Thoracic aorta (tissue), 2 donors: Measurements from ENCODE around the gene ZCCHC24. TPM values are rescaled to one million over a fixed set of nuclear protein-coding genes. Genes with fewer than 3 reads are reported as not detected.
A peak's percentile ranks its signal among the peaks of the same experiment; 100 is the strongest.

Source experiments
- ATAC-seq: fragments of 150-250 bp; one replicate; pipeline ENCODE4 v1.8.0; 2017; ENCODE audit warnings: low read depth; ENCODE audit not compliant: insufficient number of reproducible peaks, low FRiP score
- DNase-seq: peaks from one replicate; pipeline ENCODE4 v3.0.0-alpha.2; 2020; ENCODE audit warnings: low spot score
- H3K27ac ChIP-seq, 2 donors: fragments of 200-600 bp; sonication (generic); 1 replicate in 1 of 2; 2 replicates in 1 of 2; pipeline ENCODE4 v1.5.1; 2016; ENCODE audit warnings: mild to moderate bottlenecking in 2 of 2, moderate library complexity in 2 of 2
- H3K27me3 ChIP-seq: fragments of 200-600 bp; sonication (generic); replicated peaks from 2 replicates; pipeline ENCODE4 v1.6.0; 2016; ENCODE audit warnings: mild to moderate bottlenecking; ENCODE audit not compliant: insufficient read depth
- H3K36me3 ChIP-seq: fragments of 200-600 bp; sonication (generic); one replicate; pipeline ENCODE4 v1.5.1; 2016
- H3K4me1 ChIP-seq, 2 donors: fragments of 200-600 bp; sonication (generic); 1 replicate in 1 of 2; 2 replicates in 1 of 2; pipeline versions ENCODE4 v1.5.1 to v1.6.0; 2016; ENCODE audit warnings: low read depth in 2 of 2, mild to moderate bottlenecking in 1 of 2; ENCODE audit not compliant: control insufficient read depth in 1 of 2
- H3K4me3 ChIP-seq: fragments of 200-600 bp; sonication (generic); 2 replicates; pipeline ENCODE4 v1.5.1; 2016; ENCODE audit warnings: mild to moderate bottlenecking
- H3K9me3 ChIP-seq: fragments of 200-600 bp; sonication (generic); 2 replicates; pipeline ENCODE4 v1.5.1; 2016
- total RNA-seq, 2 donors: library from RNA; depleted of rRNA; stranded (reverse); fragments of >200 nt; gene quantifications; one replicate each; pipeline versions ENCODE4 v1.1.0 to v1.2.3, GENCODE V29; 2016
- TF ChIP-seq, protein P1 (sequence below): fragments of 200-600 bp; sonication (generic); IDR thresholded peaks from one replicate; pipeline ENCODE4 v1.5.1; 2019; ENCODE audit warnings: antibody characterized with exemption

ZCCHC24 gene
- total RNA-seq, 2 donors from 2014 or later: 66.9 to 82.9 TPM

DNA sequence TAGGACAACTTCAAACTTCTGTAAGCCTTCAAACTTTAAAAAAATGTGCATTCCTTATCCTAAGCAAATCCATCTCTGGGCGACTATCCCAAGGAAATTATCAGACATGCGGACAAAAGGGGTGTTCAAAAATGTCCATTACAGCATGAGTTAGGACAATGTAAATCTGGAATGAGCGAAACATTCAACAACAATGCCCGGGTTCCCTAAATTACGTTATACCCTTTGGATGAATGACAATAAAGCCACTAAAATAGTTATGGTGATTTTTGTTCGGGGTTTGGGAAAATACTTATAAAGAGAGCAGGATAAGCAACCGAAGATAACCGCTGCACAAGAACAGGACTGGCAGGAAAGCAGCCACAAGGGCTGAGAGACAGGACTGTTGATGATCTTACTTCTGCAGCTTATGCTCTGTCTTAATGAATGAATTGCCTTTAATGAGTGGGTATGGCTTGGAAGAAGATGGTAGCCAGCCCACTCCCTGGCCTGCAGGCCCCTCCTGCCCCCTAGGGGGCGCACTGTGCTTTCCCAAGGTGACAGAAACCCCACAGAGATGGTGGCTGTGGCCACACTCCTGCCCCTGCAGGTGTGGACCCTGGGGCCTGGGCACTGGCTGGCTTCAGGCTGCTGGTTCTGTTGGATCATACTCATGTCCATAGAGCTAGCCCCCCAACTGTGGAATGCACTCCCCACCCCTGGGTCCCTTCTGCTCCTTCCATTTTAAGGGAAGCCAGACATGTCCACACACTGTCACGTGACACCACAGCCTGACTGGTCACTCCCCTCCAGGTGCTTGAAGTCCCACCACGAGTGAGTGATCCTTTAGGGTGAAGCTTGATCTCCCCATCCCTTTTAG is 45.0 kb downstream of the ZCCHC24 start:
- H3K4me3 ChIP-seq: peak overlapping the region; percentile 55
- H3K27me3 ChIP-seq: no peaks in the 10 kb centered on the region
- ATAC-seq (no peak), DNase-seq (no peak)
- peak overlapping the region; percentile 88 to 89 for H3K27ac ChIP-seq
- no peaks in the 10 kb centered on the region for H3K36me3 ChIP-seq
- TF ChIP-seq, protein P1, sequence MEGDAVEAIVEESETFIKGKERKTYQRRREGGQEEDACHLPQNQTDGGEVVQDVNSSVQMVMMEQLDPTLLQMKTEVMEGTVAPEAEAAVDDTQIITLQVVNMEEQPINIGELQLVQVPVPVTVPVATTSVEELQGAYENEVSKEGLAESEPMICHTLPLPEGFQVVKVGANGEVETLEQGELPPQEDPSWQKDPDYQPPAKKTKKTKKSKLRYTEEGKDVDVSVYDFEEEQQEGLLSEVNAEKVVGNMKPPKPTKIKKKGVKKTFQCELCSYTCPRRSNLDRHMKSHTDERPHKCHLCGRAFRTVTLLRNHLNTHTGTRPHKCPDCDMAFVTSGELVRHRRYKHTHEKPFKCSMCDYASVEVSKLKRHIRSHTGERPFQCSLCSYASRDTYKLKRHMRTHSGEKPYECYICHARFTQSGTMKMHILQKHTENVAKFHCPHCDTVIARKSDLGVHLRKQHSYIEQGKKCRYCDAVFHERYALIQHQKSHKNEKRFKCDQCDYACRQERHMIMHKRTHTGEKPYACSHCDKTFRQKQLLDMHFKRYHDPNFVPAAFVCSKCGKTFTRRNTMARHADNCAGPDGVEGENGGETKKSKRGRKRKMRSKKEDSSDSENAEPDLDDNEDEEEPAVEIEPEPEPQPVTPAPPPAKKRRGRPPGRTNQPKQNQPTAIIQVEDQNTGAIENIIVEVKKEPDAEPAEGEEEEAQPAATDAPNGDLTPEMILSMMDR: peak; percentile 59
- no peaks in the 10 kb centered on the region for H3K9me3 ChIP-seq
- peaks cover 71 to 94% of the 10 kb centered on the region in 2 donors for H3K4me1 ChIP-seq

DNA sequence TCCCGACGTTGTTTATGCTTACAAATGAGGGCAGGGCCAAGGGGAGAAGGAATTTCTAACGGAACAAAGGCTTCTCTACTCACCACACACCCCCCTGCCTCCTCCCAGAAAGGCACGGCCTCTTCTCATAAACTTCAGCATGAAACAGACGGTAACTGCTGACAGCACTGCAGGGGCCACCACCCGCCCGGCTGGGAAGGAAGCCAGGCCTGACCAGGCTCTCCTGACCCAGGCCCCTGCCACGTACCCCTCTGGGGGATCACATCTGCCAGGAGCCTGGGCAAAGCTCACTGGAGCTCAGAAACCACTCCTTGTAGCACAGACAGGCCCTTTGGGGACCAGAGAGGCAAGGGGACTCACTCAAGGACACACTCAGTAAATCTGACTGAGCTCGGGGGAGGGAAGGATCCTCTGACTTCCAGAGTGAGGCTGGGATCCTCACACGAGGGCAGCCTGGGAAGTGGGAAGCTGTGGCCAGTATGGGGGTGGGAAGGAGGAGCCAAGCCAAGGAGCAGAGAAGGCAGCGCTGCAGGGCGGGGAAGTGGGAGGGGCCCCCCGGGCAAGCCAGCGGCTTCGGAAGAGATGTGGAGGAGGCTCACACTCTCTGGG is 46.1 kb downstream of the ZCCHC24 start:
- Histone ChIP-seq H3K4me3 (peak overlapping the region; percentile 55), H3K27ac (peak overlapping the region; percentile 88 to 89), H3K4me1 (peaks cover 60 to 83% of the 10 kb centered on the region in 2 donors), H3K36me3 (peaks cover under 1% of the 10 kb centered on the region), H3K27me3 (no peaks in the 10 kb centered on the region), H3K9me3 (no peaks in the 10 kb centered on the region)
- DNase-seq: peak; percentile 78
- ATAC-seq: peak; percentile 45
- TF ChIP-seq, protein P1: no peak

DNA sequence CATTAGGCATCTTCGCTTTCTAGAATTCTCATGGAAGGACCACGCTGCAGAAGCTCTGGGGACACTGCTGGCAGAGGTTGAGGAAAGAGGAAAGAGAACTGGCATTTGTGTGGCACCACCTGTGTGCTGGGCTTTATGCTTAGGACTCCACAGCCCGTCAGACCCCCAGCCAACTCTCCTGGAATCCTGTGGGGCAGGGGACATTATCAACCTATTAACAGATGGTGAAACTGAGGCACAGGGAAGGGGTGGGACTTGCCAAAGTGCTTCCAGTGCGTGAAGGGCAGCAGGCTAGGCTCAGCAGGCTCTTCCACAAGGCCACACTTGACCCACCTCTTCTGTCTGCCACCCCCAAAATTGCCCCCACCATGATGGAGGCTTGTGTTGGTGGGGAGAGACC is 46.8 kb downstream of the ZCCHC24 start:
- peaks cover 54 to 76% of the 10 kb centered on the region in 2 donors for H3K4me1 ChIP-seq
- H3K9me3 ChIP-seq: no peaks in the 10 kb centered on the region
- peak overlapping the region; percentile 88 to 89 for H3K27ac ChIP-seq
- DNase-seq: no peak
- H3K36me3 ChIP-seq: peaks cover 4% of the 10 kb centered on the region
- H3K4me3 ChIP-seq: no peak overlapping the region
- ATAC-seq: no peak
- H3K27me3 ChIP-seq: no peaks in the 10 kb centered on the region
- TF ChIP-seq, protein P1: no peak

DNA sequence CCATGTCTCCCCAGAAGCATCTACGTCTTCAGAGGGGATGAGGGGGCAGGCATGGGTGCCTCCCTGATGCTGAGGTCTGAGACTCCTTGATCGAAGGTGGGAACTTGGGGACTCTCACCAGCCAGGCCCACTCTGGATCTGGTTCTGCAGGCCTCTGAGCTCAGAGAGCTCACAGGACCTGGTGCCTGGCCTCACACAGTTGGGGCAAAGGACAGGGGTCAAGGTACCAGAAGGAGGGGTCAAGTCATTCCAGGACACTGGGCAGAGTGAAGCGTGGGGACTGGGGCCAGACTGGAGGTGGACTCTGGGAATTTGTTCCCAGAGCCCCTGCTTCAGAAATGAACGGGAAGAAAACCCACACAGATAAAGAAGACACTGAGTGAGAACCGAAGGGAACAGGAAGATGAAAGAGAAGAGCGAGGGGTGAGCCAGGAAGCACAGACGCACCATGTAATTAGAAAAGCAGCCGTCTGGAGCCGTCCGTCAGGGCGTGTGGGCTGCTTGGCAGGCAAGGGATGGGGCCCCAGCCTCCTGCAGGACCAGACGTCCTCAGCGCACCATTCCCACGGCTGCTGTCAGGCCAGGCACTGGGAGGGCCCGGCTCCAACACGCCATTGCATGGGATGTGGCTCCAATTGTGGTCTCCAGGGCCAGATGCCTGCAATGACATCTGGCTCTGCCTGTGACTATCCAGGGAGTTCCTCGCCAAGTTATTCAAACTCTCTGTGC is 47.7 kb downstream of the ZCCHC24 start:
- Histone ChIP-seq H3K27me3 (no peaks in the 10 kb centered on the region), H3K4me3 (no peak overlapping the region), H3K4me1 (peaks cover 45 to 67% of the 10 kb centered on the region in 2 donors), H3K36me3 (peaks cover 7% of the 10 kb centered on the region), H3K9me3 (no peaks in the 10 kb centered on the region), H3K27ac (peak overlapping the region; percentile 88 to 89)
- ATAC-seq: no peak
- TF ChIP-seq, protein P1: no peak
- no peak for DNase-seq

DNA sequence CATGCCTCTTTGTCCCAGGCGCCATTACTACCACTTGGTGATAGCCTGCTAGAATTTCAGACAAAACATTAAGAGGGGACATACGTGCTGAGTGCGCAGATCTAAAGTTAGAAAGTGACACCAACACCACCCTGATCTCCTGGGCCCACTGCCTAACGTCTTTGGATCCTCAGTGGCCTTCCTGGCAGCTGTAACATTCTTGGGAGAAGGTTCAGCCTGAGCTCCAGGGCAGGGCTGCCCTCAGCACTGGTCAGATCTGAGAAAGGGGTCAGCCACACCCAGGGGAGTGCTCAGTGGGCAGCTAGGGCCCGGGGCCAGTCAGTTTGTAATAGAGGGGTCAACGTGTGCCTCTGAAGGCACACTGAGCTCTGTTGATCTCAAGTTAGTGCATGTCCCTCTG is 48.4 kb downstream of the ZCCHC24 start:
- no peak for DNase-seq
- Histone ChIP-seq H3K4me1 (peaks cover 39 to 64% of the 10 kb centered on the region in 2 donors), H3K4me3 (no peak overlapping the region)

More for the DNA sequence above, 48.4 kb downstream of the ZCCHC24 start:
- peak overlapping the region; percentile 88 to 89 for H3K27ac ChIP-seq
- H3K27me3 ChIP-seq: no peaks in the 10 kb centered on the region
- no peaks in the 10 kb centered on the region for H3K9me3 ChIP-seq
- TF ChIP-seq, protein P1: no peak
- no peak for ATAC-seq
- H3K36me3 ChIP-seq: peaks cover 7% of the 10 kb centered on the region
